SH-SY5Y (cell line): ENCODE measurements around the gene PLA2G10.

Source experiments
- GATA2 ChIP-seq: IDR thresholded peaks from 2 replicates; pipeline ENCODE4 v1.6.1; 2011; ENCODE audit warnings: mild to moderate bottlenecking, low read depth, low read length
- GATA3 ChIP-seq: IDR thresholded peaks from 2 replicates; pipeline ENCODE4 v1.6.1; 2011; ENCODE audit warnings: low read depth, mild to moderate bottlenecking, low read length, moderate library complexity

- TF ChIP-seq GATA2 (no peak), GATA3 (no peak)
Measured at GRCh38 chr16:14677627-14678026, 16.5 kb downstream of the PLA2G10 start.
